Smooth muscle cell of the brain vasculature (primary cell): Measurements from ENCODE around the gene ENAH.

Source experiments
- DNase-seq: peaks from one replicate; pipeline ENCODE4 v3.0.0-alpha.2; 2012; ENCODE audit warnings: low read depth, low spot score

Gene ENAH

DNA sequence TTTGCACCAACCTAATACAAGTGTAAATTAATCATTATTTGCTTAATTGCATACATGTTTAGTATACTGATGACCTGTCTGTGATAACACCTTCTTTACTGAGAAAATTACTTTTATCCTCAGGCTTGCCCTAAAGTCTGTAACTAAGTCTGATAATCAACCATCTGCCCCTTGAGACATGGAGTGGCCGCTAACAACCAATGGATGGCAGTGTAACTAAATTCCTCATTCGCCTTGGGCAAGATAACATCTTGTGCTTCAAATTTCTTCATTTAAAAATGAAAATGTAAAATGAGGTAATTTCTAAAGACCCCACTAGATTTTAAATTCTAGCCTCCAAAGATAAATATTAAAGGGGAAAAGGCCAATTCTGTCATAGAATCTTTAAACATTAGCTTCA lies 85.1 kb downstream of the ENAH start:
- peak; percentile 9 for DNase-seq

GRCh38 chr1:225565847-225566246 lies 87.1 kb downstream of the ENAH start:
- no peak for DNase-seq

GRCh38 chr1:225561675-225562074 lies 91.2 kb downstream of the ENAH start:
- no peak for DNase-seq

DNA sequence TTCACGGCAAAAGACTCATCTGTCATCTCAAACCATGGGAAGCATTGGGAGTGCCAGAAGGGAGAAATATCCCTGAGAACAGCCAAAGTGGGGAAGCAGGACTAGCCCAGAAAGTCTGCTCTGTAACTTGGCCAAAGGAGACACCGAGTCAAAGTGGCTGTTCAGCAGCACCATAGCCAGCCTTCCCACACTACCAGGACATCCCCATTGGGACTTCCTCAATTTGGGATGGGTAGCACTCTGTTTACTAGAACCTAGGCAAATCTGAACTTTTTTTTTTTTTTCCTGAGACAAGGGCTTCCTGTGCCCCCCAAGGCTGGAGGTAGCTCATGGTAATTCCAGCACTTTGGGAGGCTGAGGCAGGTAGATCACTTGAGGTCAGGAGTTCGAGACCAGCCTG lies 93.0 kb downstream of the ENAH start:
- DNase-seq, result no peak

DNA sequence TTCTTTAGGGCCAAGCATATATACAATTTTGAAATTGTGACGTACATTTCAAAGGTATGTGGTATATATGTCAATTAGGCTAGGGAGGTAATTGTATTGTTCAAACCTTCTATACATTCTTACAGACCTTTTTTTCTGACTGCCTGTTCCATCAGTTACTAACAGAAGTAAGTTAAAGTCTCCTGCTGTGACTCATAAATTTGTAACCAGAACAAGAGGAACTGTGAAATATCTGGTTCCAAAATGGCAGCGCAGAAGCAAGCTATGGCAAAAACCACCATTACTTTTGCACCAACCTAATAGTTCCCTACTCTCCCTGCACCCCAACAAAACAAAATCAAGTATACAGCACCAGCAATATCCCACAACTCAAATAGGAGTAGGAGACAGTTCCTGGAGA lies 93.6 kb downstream of the ENAH start:
- no peak for DNase-seq

DNA sequence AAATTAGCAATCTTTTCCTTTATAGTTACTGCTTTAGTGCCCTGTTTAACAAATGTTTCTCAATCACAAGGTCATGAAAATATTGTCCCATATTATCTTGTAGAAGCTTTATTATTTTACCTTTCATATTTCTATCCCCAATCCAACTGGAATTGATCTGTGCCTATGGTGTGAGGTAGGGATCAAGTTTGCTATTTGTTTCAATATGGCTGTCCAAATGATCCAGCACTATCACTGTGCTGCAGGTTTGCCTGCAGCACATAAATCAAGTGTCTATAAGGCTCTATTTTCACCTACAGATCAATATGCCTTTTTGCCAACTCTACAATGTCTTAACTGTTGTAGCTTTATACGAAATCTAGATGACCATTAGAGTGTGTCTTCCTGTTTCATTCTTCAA lies 96.2 kb downstream of the ENAH start:
- no peak for DNase-seq

DNA sequence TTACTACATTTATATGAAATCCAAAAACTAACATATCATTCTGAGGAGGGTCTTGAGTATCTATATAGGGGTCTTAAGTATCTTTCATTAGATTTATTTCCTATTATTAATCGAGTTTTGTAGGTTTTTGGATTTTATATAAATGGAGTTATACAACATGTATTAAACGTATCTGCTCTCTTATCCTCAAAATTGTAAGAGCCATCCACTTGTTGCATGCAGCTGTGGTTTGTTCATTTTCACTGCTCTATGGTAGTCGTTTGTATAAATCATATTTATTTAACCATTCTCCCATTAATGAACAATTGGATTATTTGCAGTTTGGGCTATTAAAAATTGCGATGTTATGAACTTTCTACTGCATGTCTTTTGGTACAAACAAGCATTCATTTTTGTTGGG lies 97.1 kb downstream of the ENAH start:
- DNase-seq, result no peak

GRCh38 chr1:225554216-225554812 lies 98.6 kb downstream of the ENAH start:
- DNase-seq, result peak; percentile 32

DNA sequence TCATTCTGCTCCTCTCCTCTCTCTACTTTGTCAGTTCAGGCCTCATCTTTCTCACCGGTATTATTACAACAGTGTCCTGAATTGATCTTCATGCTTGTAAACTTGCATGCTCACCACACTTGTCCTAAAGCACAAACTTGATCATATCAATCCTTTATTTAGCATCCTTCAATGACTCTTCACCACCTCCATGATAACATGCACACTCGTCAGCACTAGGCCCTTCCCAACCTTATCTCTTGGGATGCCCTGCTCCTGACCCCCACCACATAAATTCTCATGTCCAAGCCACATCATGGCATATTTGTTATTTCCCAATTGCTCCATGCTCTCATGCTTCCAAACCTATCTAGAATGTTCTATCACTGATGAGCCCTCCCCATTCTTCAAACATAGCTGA lies 103.1 kb downstream of the ENAH start:
- DNase-seq, result no peak

- no peak for DNase-seq
These were observed 104.6 kb downstream of the ENAH start for GRCh38 chr1:225548140-225548857.

DNA sequence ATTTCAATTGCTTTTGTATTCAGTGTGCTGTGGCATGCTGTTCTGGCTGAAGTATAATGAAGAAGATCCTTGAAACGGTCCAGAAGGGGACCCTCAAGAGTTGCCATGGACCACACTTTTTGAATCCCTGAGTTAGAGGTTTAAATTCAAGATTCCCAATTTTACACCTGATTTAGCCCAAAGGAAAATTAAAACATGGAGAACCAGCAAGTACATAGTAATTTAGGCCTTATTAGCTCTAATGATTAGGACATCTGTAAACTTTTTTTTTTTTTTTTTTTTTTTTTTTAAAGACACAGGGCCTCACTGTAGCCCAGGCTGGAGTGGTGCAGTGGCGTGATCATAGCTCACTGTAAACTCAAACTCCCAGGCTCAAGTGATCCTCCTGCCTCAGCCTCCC lies 107.3 kb downstream of the ENAH start:
- no peak for DNase-seq

GRCh38 chr1:225544924-225545323 lies 108.0 kb downstream of the ENAH start:
- DNase-seq, result no peak

GRCh38 chr1:225544263-225544662 lies 108.7 kb downstream of the ENAH start:
- no peak for DNase-seq

- no peak for DNase-seq
These were observed 109.6 kb downstream of the ENAH start for GRCh38 chr1:225543350-225543749.

- no peak for DNase-seq
These were observed 111.5 kb downstream of the ENAH start for GRCh38 chr1:225541383-225541782.

DNA sequence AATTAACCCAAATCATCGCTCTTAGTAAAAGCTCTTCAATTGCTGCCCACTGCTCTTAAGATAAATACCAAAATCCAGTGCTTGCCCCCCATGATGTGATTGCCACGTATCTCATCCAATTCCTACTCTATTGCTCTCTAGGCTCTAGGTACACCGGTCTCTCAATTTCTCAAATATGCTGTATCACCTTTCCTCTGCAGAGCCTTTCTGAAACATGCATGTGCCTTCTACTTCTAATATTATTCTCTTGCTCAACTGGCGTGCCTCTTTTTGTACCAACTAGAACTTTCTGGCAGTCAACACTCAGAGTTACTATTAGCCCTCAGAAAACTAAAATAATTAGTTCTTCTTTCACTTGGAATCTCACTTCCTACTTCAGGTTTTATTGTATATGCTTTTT lies 113.3 kb downstream of the ENAH start:
- no peak for DNase-seq

- no peak for DNase-seq
These were observed 113.9 kb downstream of the ENAH start for GRCh38 chr1:225539069-225539468.

- DNase-seq, result no peak
These were observed 115.2 kb downstream of the ENAH start for GRCh38 chr1:225537554-225538251.

- no peak for DNase-seq
These were observed 117.6 kb downstream of the ENAH start for GRCh38 chr1:225535280-225535679.

DNA sequence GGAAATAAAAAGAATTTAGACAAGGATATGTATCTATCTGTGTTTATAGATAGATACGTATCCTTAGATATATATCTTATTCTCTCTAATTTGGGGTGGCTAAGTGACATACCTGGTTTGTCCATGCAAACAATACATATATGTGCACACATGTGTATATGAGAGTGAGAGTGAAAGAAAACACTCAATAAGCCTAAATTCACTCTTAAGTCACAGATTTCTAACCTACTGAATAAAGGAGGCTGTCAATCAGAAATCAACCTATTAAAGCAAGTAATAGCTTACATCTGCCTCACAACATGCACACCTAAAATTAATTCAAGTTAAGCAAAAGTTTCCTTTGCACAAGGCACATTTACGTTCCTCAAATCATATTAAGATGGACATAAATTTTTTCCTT lies 118.2 kb downstream of the ENAH start:
- DNase-seq, result no peak

DNA sequence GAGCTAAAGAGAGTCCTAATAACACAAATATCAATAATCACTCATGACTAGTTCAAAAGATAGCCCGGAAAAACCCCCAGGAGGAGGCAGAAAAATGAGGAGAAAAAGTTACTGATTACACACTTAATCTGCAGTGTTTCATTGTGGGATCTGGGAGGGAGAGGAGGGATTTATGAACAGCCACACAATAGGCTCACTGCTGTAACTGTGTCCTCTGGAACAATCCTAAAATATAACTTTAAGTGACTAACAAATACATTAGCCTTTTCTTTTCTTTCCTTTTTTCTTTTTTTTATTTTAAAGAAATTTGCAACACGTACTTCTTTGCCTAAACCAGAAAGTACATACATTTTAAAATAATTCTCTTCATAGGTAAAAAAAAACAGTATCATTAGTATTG lies 118.8 kb downstream of the ENAH start:
- no peak for DNase-seq

DNA sequence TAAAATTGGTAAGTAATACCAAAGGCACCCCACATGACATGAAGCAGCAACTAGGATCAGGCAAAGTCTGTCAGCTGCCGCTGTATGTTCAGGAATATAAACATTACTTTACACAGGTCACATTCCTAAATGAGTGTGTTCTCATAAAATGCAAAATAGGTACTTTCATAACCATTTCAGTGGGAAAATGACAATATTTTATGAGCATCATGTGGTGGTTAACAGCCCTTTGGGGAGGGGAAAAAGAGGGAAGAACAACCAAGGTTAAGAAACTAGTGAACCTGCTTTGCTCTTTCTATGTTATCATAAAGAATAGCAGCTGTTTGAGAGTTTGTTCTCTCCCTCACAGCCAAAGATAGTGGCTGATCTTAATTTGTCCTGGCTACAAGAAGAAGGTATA lies 119.7 kb downstream of the ENAH start:
- DNase-seq, result no peak
